HCT116 (cell line): ENCODE results near the gene NTRK3. TPM values are rescaled to one million over a fixed set of nuclear protein-coding genes. Genes with fewer than 3 reads are reported as not detected.

Experiments used
- ATAC-seq: fragments of 200-7000 bp; cut with Tn5 transposase; 2 replicates; pipeline ENCODE4 v1.9.1; 2020; ENCODE audit warnings: mild to moderate bottlenecking, moderate library complexity
- BruUV-seq: library from RNA; stranded (reverse); fragments of 400-500 nt; replicated peaks from 2 replicates; lab custom pipeline; 2021; lab: Mats Ljungman, UMichigan
- CTCF ChIA-PET: fragments of 300-600 bp; sonication (Branson Sonifier 250); formaldehyde crosslinking; loops from one replicate; lab custom pipeline; 2021; ENCODE audit warnings: antibody characterized with exemption; lab: Charles Lee
- POLR2A ChIA-PET: fragments of 300-600, 350-600 bp; sonication (Branson Sonifier 250); formaldehyde crosslinking; loops from one replicate; lab custom pipeline; 2021; ENCODE audit warnings: antibody characterized with exemption; lab: Charles Lee
- RAD21 ChIA-PET, 2 experiments: fragments of 300-600 bp; sonication (Branson Sonifier 250); formaldehyde crosslinking; loops; one replicate each; lab custom pipeline; 2023; ENCODE audit warnings: low total read pairs in 2 of 2; ENCODE audit not compliant: uncharacterized antibody in 2 of 2, unreplicated experiment in 2 of 2, low non-redundant PET in 1 of 2; lab: Charles Lee
- DNase-seq: peaks from one replicate; pipeline ENCODE4 v3.0.0-alpha.2; 2010; ENCODE audit warnings: low read depth, low spot score
- H2AFZ ChIP-seq: fragments of 200-600 bp; shearing (Covaris generic), sonication (generic); 2 replicates; pipeline ENCODE4 v1.6.1; 2017; ENCODE audit warnings: low read depth, mixed run types, mixed read lengths, antibody characterized with exemption, low read length; ENCODE audit not compliant: poor library complexity, severe bottlenecking
- H3K27ac ChIP-seq: 2 replicates; pipeline ENCODE4 v1.5.1; 2012; ENCODE audit warnings: low read depth, low read length
- H3K27me3 ChIP-seq: fragments of 200-600 bp; sonication (generic); 2 replicates; pipeline ENCODE4 v1.6.1; 2016; ENCODE audit warnings: mixed run types, low read length, mixed read lengths; ENCODE audit not compliant: insufficient read depth
- H3K36me3 ChIP-seq, 2 experiments: fragments of 200-500 bp in 1 of 2; fragments of 200-600 bp in 1 of 2; sonication (Bioruptor generic) in 1 of 2; sonication (generic) in 1 of 2; 2 replicates each; pipeline versions ENCODE4 v1.5.1 to v1.6.1; 2014 to 2016; ENCODE audit warnings: low read length in 2 of 2, inconsistent platforms in 1 of 2, mixed read lengths in 1 of 2, mixed run types in 1 of 2; ENCODE audit not compliant: insufficient read depth in 2 of 2, control insufficient read depth in 1 of 2
- H3K4me1 ChIP-seq, 2 experiments: fragments of 200-600 bp in 1 of 2; sonication (generic) in 1 of 2; 2 replicates each; pipeline versions ENCODE4 v1.5.1 to v1.6.1; 2012 to 2017; ENCODE audit warnings: low read length in 2 of 2, inconsistent platforms in 1 of 2, mild to moderate bottlenecking in 1 of 2, mixed read lengths in 1 of 2, mixed run types in 1 of 2, moderate library complexity in 1 of 2; ENCODE audit not compliant: insufficient read depth in 2 of 2, control insufficient read depth in 1 of 2
- H3K4me2 ChIP-seq: fragments of 200-600 bp; sonication (generic); 2 replicates; pipeline ENCODE4 v1.6.1; 2017; ENCODE audit warnings: mixed run types, low read length, mixed read lengths
- H3K4me3 ChIP-seq, 2 experiments: fragments of 200-600 bp in 1 of 2; sonication (generic) in 1 of 2; replicated peaks in 1 of 2; 2 replicates each; pipeline ENCODE4 v1.5.1; 2011 to 2016; ENCODE audit warnings: low read length in 2 of 2, control low read depth in 1 of 2, low read depth in 1 of 2, mild to moderate bottlenecking in 1 of 2, mixed read lengths in 1 of 2, mixed run types in 1 of 2
- H3K79me2 ChIP-seq: fragments of 200-600 bp; sonication (generic); 2 replicates; pipeline ENCODE4 v1.6.1; 2017; ENCODE audit warnings: mild to moderate bottlenecking, mixed run types, low read length, moderate library complexity, mixed read lengths; ENCODE audit not compliant: insufficient read depth
- H3K9ac ChIP-seq: fragments of 200-600 bp; sonication (generic); 2 replicates; pipeline ENCODE4 v1.6.1; 2016; ENCODE audit warnings: low read length, mixed read lengths
- H3K9me2 ChIP-seq: fragments of 200-600 bp; sonication (generic), shearing (Covaris generic); 2 replicates; pipeline ENCODE4 v1.6.1; 2017; ENCODE audit warnings: mixed run types, mild to moderate bottlenecking, moderate library complexity; ENCODE audit not compliant: insufficient read depth
- H3K9me3 ChIP-seq, 2 experiments: fragments of 200-500 bp in 1 of 2; fragments of 200-600 bp in 1 of 2; sonication (Bioruptor generic) in 1 of 2; sonication (generic) in 1 of 2; 2 replicates each; pipeline ENCODE4 v1.6.1; 2014 to 2017; ENCODE audit warnings: low read length in 2 of 2, mixed read lengths in 2 of 2, inconsistent platforms in 1 of 2, low read depth in 1 of 2, mild to moderate bottlenecking in 1 of 2, mixed run types in 1 of 2, moderate library complexity in 1 of 2; ENCODE audit not compliant: control insufficient read depth in 1 of 2, insufficient read depth in 1 of 2
- H4K20me1 ChIP-seq: fragments of 200-600 bp; sonication (generic), shearing (Covaris generic); 2 replicates; pipeline ENCODE4 v1.6.1; 2017; ENCODE audit warnings: mixed run types, mild to moderate bottlenecking, moderate library complexity; ENCODE audit not compliant: insufficient read depth
- ATF3 ChIP-seq: IDR thresholded peaks from 2 replicates; pipeline ENCODE4 v1.6.1; 2012
- CBX3 ChIP-seq: IDR thresholded peaks from 2 replicates; pipeline ENCODE4 v1.6.1; 2012; ENCODE audit warnings: low read depth
- CEBPB ChIP-seq: IDR thresholded peaks from 2 replicates; pipeline ENCODE4 v1.6.1; 2012; ENCODE audit warnings: low read depth
- CTCF ChIP-seq, 3 experiments: fragments of 200-600 bp in 1 of 3; sonication (generic) in 1 of 3; IDR thresholded peaks in 2 of 3; conservative IDR thresholded peaks in 1 of 3; 2 replicates each; pipeline ENCODE4 v1.5.1; 2012 to 2017; ENCODE audit warnings: low read depth in 2 of 3, low read length in 2 of 3, antibody characterized with exemption in 1 of 3, borderline replicate concordance in 1 of 3, control low read depth in 1 of 3, mild to moderate bottlenecking in 1 of 3, mixed read lengths in 1 of 3, mixed run types in 1 of 3, moderate library complexity in 1 of 3; ENCODE audit not compliant: insufficient read depth in 1 of 3
- EGR1 ChIP-seq: IDR thresholded peaks from 2 replicates; pipeline ENCODE4 v1.6.1; 2012; ENCODE audit warnings: low read depth
- EZH2 ChIP-seq: fragments of 200-600 bp; sonication (generic); IDR thresholded peaks from 2 replicates; pipeline ENCODE4 v1.6.1; 2017; ENCODE audit warnings: antibody characterized with exemption, mixed run types
- EZH2phosphoT487 ChIP-seq: fragments of 200-600 bp; IDR thresholded peaks from 2 replicates; pipeline ENCODE4 v1.6.1; 2018; ENCODE audit warnings: antibody characterized with exemption, borderline replicate concordance
- FOSL1 ChIP-seq: IDR thresholded peaks from 2 replicates; pipeline ENCODE4 v1.6.1; 2012; ENCODE audit warnings: low read depth
- JUND ChIP-seq: IDR thresholded peaks from 2 replicates; pipeline ENCODE4 v1.6.1; 2012
- MAX ChIP-seq: IDR thresholded peaks from 2 replicates; pipeline ENCODE4 v1.6.1; 2012
- POLR2AphosphoS5 ChIP-seq: IDR thresholded peaks from 2 replicates; pipeline ENCODE4 v1.6.1; 2011; ENCODE audit warnings: mild to moderate bottlenecking, low read depth, low read length, moderate library complexity
- RAD21 ChIP-seq: IDR thresholded peaks from 2 replicates; pipeline ENCODE4 v1.6.1; 2012; ENCODE audit warnings: low read depth, mild to moderate bottlenecking
- REST ChIP-seq: IDR thresholded peaks from 2 replicates; pipeline ENCODE4 v1.6.1; 2012; ENCODE audit warnings: low read depth
- SIN3A ChIP-seq: IDR thresholded peaks from 2 replicates; pipeline ENCODE4 v1.6.1; 2012; ENCODE audit warnings: low read depth
- SP1 ChIP-seq: IDR thresholded peaks from 2 replicates; pipeline ENCODE4 v1.6.1; 2012; ENCODE audit warnings: low read depth
- TCF7L2 ChIP-seq: IDR thresholded peaks from 2 replicates; pipeline ENCODE4 v1.7.0; 2011; ENCODE audit warnings: borderline replicate concordance, inconsistent platforms; ENCODE audit not compliant: insufficient read depth, insufficient read length; ENCODE audit errors: extremely low read depth
- ZNF274 ChIP-seq: fragments of 200-500 bp; sonication (Bioruptor generic); IDR thresholded peaks from 2 replicates; pipeline ENCODE4 v1.6.1; 2014; ENCODE audit warnings: mild to moderate bottlenecking, low read depth, low read length, inconsistent platforms
- intact Hi-C: fragments of 100-400 bp; cut with micrococcal nuclease; formaldehyde crosslinking; loops from 2 replicates; pipeline ENCODE4 v1.10.0; 2022
- total RNA-seq: library from RNA; stranded (reverse); gene quantifications from one replicate; pipeline ENCODE4 v1.2.1, GENCODE V29; 2021; ENCODE audit not compliant: unreplicated experiment

The NTRK3 gene
- total RNA-seq, 1 experiment from 2014 or later = not detected

GRCh38 chr15:88288206-88288605 lies 31.7 kb upstream of the NTRK3 start:
- RAD21 ChIA-PET = no interaction called here
- no TSS peak for BruUV-seq
- ATAC-seq (no peak), DNase-seq (no peak)
- intact Hi-C loops = no loop called here
- H3K27me3 ChIP-seq = peaks cover 10% of the 10 kb centered on the region; the same call in 1 of the 2 replicates
- no peak for TF ChIP-seq POLR2AphosphoS5
- TF ChIP-seq MAX = no peak
- no peak for TF ChIP-seq SP1
- TF ChIP-seq SIN3A = no peak
- no peak for TF ChIP-seq RAD21
- no peak for TF ChIP-seq JUND
- TF ChIP-seq FOSL1 = no peak
- TF ChIP-seq EZH2 = no peak
- no peak for TF ChIP-seq EGR1
- no peak for TF ChIP-seq ZNF274
- TF ChIP-seq CBX3 = no peak
- no peak for TF ChIP-seq TCF7L2
- TF ChIP-seq REST = no peak
- TF ChIP-seq CTCF (IDR thresholded peaks at IDR 0.05 in 2 of 3, conservative IDR thresholded peaks at IDR 0.05 in 1 of 3; ENCODE audit: borderline replicate concordance in 1 of 3, insufficient read depth in 1 of 3, low read depth in 2 of 3, low read length in 2 of 3) = no peak
- no peak for TF ChIP-seq ATF3
- TF ChIP-seq CEBPB = no peak
- no peak for TF ChIP-seq EZH2phosphoT487
- no peaks in the 10 kb centered on the region for H4K20me1 ChIP-seq
- H3K9me2 ChIP-seq = no peaks in the 10 kb centered on the region
- no peaks in the 10 kb centered on the region for H3K4me1 ChIP-seq
- H3K79me2 ChIP-seq = no peaks in the 10 kb centered on the region
- POLR2A ChIA-PET = no interaction called here
- H3K27ac ChIP-seq = no peak overlapping the region
- H3K9me3 ChIP-seq = no peaks in the 10 kb centered on the region
- no peaks in the 10 kb centered on the region for H3K36me3 ChIP-seq
- H2AFZ ChIP-seq = no peak overlapping the region
- CTCF ChIA-PET = no interaction called here
- H3K4me3 ChIP-seq = no peak overlapping the region
- H3K4me2 ChIP-seq = no peak overlapping the region
- no peak overlapping the region for H3K9ac ChIP-seq
